HG03354 (cell line): ENCODE measurements around the gene CRACR2B.

Experiments
- ATAC-seq: cut with Tn5 transposase; IDR thresholded peaks from one replicate; pipeline ENCODE4 v1.9.1; 2021; ENCODE audit warnings: mild to moderate bottlenecking; ENCODE audit not compliant: unreplicated experiment, poor library complexity, severe bottlenecking

Gene CRACR2B

GRCh38 chr11:827897-828192 is at the start of gene CRACR2B:
CRACR2B (plus strand) TSS chr11:827919; CDS start chr11:828608, 689 bp downstream.
- ATAC-seq = no peak

GRCh38 chr11:778976-779954 is 48.5 kb upstream of the CRACR2B start:
- ATAC-seq = no peak

GRCh38 chr11:779955-780532 is 47.7 kb upstream of the CRACR2B start:
- no peak for ATAC-seq

GRCh38 chr11:782264-783174 is 45.2 kb upstream of the CRACR2B start:
- no peak for ATAC-seq

GRCh38 chr11:783581-784015 is 44.1 kb upstream of the CRACR2B start:
- ATAC-seq = no peak

GRCh38 chr11:786235-787083 is 41.3 kb upstream of the CRACR2B start:
- no peak for ATAC-seq

- ATAC-seq = no peak
Measured at GRCh38 chr11:787084-787675, 40.5 kb upstream of the CRACR2B start.

- no peak for ATAC-seq
Measured at GRCh38 chr11:788009-788640, 39.6 kb upstream of the CRACR2B start.

- no peak for ATAC-seq
Measured at GRCh38 chr11:788953-789940, 38.5 kb upstream of the CRACR2B start.

GRCh38 chr11:789943-790342 is 37.8 kb upstream of the CRACR2B start, which contains the start of gene CEND1:
CEND1 (minus strand) TSS chr11:790090; CDS start chr11:788576, 1,514 bp downstream.
- no peak for ATAC-seq

- ATAC-seq = no peak
Measured at GRCh38 chr11:790721-791564, 36.8 kb upstream of the CRACR2B start.

- ATAC-seq = no peak
Measured at GRCh38 chr11:791658-792534, 35.8 kb upstream of the CRACR2B start.

- no peak for ATAC-seq
Measured at GRCh38 chr11:792535-792821, 35.2 kb upstream of the CRACR2B start.

GRCh38 chr11:792873-793272 is 34.8 kb upstream of the CRACR2B start:
- ATAC-seq = no peak

- no peak for ATAC-seq
Measured at GRCh38 chr11:793556-793955, 34.2 kb upstream of the CRACR2B start.
